C4-2B (cell line): ENCODE data around the gene ATG2A.

Source experiments
- CTCF ChIP-seq: fragments of 450-650 bp; conservative IDR thresholded peaks from 2 replicates; pipeline ENCODE4 v1.5.1; 2017; ENCODE audit warnings: mild to moderate bottlenecking
- ZFX ChIP-seq: fragments of 450-650 bp; IDR thresholded peaks from 2 replicates; pipeline ENCODE4 v1.6.1; 2017

- TF ChIP-seq CTCF (no peak), ZFX (no peak)
These were observed 61.3 kb downstream of the ATG2A start for GRCh38 chr11:64855596-64856304.
